Measurements from ENCODE around the gene VAMP1.

DNA sequence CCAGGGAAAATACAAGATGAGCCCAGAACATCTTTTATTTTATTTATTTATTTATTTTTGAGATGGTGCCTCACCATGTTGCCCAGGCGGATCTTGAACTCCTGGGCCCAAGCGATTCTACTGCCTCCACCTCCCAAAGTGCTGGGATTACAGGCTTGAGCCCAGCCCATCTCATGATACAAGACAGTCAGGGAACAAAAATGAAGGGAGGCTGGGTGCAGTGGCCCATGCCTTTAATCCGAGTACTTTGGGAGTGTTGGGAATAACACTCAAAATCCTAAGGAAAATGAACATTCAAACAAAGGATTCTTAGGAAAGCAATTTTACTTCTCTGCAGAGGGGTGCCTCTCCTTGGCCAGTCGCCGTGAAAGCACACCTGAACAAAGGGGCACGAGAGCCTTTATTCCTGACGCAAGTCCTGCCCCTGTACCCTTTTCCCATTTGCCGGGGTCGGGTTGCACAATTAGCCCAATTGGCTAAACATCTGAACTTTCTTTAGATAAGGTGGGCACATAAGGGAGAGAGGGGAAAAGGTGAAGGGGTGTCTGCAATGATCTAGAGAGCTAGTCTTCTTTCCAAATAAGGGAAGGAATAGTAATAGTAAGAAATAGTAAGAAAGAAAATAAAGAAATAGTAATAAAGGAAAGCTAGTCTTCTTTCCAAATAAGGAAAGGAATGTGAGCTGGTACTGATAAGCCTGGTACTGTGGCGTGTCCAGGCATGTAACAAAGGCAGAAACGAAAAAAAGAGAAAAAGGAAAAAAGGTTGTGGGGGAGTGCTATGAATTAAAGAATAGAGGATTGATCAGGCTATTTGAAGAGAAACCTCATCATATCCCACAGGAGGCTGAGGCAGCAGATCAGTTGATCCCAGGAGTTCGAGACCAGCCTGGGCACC is 36.9 kb upstream of the VAMP1 start:
- TF ChIP-seq EZH2 (IDR thresholded peaks at IDR 0.05) (no peak), POLR2AphosphoS5 (IDR thresholded peaks at IDR 0.05; ENCODE audit: borderline replicate concordance, low read depth, low read length) (no peak), FOXP2 (optimal IDR thresholded peaks at IDR 0.05; ENCODE audit: control extremely low read depth, extremely low read length, insufficient read depth) (no peak)

Data from SK-N-MC (cell line).